Suppressor macrophage (primary cell): ENCODE measurements around the gene ELF1.
A peak's percentile ranks its signal among the peaks of the same experiment; 100 is the strongest.

Experiments
- DNase-seq, 4 experiments: peaks; one replicate each; pipeline ENCODE4 v3.0.0-alpha.2; 2020 to 2022
- total RNA-seq, 17 experiments: gene quantifications; one replicate each; lab custom pipeline; 2026; ENCODE audit warnings: mixed read lengths in 6 of 17, inconsistent platforms in 3 of 17; lab: John Stamatoyannopoulos, UW

ELF1 gene
- total RNA-seq = 83.5 to 178 (median 133) reads per million in 17 experiments

DNA sequence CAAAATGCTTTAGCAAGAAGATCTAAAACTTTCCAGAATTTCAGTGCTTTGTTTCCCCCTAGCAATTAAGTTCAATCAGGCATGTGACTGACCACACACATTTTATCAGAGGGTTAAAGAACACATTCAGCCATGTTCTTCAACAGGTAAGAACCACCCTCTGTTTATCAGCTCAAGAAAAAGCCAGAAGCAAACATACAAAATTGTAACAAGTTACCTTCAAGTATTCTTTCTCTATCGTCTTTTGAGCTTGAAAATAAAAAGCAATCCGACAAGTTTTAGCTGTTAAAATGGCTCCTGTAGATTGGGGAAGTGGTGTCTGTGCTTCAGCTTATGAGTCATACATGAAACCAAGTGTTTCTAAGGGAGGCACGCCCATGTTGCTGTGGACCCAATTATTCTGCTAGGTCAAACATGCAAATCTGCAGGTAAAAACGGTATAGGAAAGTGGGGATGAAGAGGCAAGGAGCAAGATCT, at the start of gene ELF1:
TSS of gene ELF1 (minus strand) at position 306 of the 477 bp plus-strand sequence. CDS start 37,262 bp downstream, outside the sequence.
- DNase-seq = peak; percentile 78 to 95 (median 87)

DNA sequence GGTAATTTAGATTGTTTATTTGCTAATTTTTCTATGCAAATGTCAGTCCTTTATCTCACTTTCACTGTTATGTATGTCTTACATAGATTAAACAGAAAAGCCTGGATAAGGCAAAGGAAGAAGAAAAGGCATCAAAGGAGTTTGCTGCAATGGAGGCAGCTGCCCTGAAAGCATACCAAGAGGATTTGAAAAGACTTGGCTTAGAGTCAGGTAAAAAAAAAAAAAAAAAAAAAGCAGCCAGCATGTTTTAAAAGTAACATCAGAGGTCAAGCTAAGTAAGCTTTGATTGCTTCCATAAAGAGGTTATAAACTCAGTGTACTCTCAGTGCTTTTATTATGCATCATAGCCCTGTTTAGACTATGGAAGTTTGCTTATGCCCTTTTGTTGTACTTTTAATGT, 46.0 kb upstream of the ELF1 start:
- DNase-seq = no peak

DNA sequence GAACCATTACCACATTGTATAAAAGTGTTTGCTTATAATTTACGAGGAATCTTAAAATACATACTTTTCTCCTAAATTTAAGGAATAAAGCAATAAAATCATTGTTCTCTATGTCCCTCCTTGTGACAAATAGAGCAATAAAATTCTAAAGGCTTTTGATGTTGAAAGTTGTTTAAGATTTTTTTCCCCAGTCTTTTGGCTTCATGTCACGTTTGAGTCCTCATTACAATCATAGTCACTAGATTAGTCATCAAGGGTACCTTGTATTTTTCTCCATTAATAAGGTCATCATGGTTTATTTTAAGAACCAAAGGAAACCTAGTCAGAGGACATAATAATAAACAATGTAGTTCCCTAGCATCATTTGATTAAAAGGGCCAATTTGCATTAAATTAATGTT, 45.4 kb upstream of the ELF1 start:
- no peak for DNase-seq

DNA sequence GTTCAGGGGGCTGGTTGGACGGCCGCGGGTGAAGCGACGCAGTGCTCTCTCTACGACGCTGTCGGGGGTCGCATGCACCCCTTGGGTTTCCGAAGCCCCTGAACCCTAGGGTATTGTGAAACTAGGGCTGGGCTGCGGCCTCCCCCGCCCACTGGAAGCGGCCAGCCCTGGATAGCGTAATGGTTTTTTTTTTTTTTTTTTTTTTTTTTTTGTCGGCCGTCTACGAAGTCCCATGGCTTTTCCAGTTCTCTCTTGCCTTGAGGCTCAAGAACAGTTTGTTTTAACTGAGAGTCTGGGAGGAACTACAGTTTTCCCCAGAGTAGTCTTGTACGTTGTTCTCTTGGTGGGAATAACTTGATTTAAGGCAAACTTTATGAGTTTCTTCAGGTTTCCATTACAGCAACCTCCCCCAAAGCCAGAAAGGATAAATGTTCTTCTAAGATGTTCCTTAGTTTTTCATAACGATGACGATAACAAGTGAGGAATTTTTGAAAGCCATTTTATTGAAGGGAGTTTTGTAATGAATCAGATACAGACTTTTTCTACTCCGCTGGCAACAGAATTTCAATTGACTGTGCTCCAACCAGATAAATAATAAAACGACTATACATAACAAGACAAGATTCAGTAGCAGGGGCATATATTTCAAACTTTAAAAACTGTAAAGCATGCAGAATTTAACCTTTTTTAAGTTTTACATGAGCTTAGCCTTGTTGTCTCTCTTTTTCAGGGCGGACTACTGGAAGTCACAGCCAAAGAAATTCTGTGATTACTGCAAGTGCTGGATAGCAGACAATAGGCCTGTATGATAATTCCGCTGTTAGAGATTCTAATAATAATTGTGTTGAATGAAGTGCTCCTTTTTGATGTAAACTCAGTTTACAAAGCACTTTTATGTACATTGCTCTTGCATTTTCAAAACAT, 43.1 kb upstream of the ELF1 start:
- peak; percentile 77 to 90 (median 88) for DNase-seq

- DNase-seq = peak; percentile 95 to 98 (median 98)
These were observed 42.2 kb upstream of the ELF1 start, which contains the start of gene WBP4 for GRCh38 chr13:41061075-41061913. Gene WBP4 (plus strand): TSS chr13:41061509. CDS start chr13:41061674, 165 bp downstream.

- DNase-seq = peak; percentile 93 to 98 (median 96)
These were observed 41.6 kb upstream of the ELF1 start for GRCh38 chr13:41060724-41061074.

- peak; percentile 90 to 95 (median 94) for DNase-seq
These were observed 41.1 kb upstream of the ELF1 start for GRCh38 chr13:41060082-41060723.

DNA sequence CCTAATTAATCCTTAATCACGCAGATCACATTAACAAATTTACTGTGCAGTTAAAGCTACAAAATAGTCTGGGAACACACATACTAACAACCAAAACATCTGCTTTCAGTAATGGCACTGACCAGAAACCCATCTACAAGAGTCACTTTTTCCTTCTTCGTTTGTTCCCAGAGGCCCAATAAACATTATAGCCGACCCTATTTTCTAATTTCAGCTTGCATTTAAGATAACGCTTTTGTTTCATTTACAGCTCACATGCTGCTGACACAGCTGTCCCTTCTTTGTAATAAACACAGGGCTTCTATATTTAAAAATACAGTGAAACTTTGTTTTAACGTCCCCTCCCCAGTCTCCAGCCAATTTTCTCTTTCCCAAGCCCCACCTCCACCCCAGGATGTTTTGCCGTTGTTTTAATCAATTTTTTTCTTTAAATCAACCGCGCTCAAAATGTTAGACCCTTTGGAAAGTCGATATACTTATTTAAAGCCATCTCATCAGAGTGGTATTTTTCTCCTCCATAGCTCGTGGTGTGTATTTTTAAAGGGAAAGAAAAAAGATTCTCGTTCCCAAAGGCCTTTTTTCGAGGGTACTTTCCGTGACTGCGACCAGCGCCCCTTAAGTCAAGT, 40.5 kb upstream of the ELF1 start:
- DNase-seq = peak in 1 of 4 experiments; percentile 5

GRCh38 chr13:41058295-41059070, 39.4 kb upstream of the ELF1 start:
- DNase-seq = no peak

GRCh38 chr13:41056826-41057711, 38.0 kb upstream of the ELF1 start:
- no peak for DNase-seq

DNA sequence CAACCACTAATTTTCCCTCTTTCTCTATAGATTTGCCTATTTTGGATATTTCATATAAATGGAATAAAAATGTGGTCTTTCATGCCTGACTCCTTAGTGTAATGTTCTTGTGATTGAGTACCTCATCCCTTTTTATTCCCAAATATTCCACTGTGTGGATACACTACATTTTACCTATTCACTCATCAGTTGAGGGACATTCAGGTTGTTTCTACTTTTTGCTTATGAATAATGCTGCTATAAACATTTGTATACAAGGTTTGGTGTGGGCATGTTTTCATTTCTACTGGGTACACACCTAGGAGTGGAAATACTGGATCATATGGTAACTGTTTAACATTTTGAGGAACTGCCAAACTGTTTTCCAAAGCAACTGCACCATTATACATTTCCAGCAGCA, 37.1 kb upstream of the ELF1 start:
- DNase-seq = peak in 1 of 4 experiments; percentile 17

DNA sequence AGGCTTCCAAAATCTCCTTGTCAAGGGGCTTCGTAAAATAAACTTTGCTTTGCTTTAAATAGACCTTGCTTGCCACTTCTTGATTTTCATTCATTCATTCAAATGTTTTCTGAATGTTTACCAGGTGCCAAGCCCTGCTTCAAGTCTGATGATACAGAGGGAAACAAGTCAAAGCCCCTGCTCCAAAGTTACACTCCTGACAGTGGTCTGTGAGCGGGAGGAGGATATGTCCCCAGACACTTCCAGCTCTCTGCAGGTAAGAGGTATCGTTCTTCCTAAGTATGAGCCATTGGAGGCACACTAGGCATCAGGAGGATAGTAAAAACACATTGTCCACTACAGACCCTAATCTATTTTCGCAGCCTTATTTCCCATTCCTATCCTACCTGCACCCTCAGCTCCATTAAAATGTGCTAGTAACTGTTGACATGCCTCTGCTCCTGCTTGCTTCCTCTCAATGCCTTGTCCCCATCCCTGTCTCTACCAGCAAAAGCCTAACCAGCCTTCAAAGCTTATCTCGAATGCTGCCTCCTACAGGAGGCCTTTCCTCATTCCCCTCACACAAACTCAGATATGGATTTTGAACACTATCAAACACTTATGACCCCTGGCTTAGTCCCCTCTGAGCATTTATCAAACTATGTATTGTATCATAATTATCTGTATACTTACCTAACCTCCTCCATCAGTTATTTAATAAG, 36.0 kb upstream of the ELF1 start:
- peak in 2 of 4 experiments; percentile 25 for DNase-seq

GRCh38 chr13:41054212-41054877, 35.2 kb upstream of the ELF1 start:
- peak; percentile 44 to 66 (median 55) for DNase-seq

GRCh38 chr13:41053384-41053826, 34.3 kb upstream of the ELF1 start:
- peak; percentile 62 to 87 (median 64) for DNase-seq

GRCh38 chr13:41052441-41052840, 33.3 kb upstream of the ELF1 start:
- DNase-seq = no peak

GRCh38 chr13:41049480-41050440, 30.6 kb upstream of the ELF1 start:
- DNase-seq = peak; percentile 37 to 79 (median 58)

DNA sequence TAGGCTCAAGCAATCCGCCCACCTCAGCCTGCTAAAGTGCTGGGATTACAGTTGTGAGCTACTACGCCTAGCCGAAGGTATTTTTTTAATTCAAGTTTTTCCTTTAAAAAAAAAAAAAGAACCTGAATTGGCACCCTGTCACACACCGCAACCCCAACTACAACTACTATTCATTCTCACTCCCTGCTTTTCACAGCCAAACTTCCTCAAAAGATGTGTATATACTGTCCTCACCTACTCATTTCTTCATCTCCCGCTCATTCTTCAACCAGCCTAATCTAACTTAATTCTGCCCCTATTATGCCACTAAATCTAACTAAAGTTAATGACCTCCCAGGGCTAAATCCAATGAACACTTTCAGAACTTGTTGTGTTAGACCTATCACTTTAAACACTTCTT, 29.5 kb upstream of the ELF1 start:
- DNase-seq = peak in 1 of 4 experiments; percentile 29
